Thyroid gland (tissue), 4 donors: ENCODE results near the gene LYRM7.
"Not testable (repeated sequence)": the region's sequence is repeated elsewhere in the genome, so short reads cannot be mapped to it uniquely, and the experiment has no call there.

ENCODE experiments used
- POLR2A ChIP-seq, 2 donors: fragments of 450-650 bp; IDR thresholded peaks; one replicate each; pipeline ENCODE4 v1.6.1; 2017; ENCODE audit warnings: antibody characterized with exemption in 2 of 2, mild to moderate bottlenecking in 2 of 2, moderate library complexity in 1 of 2
- TF ChIP-seq, protein P1 (sequence below), 6 experiments: fragments of 200-600 bp in 3 of 6; fragments of 450-650 bp in 3 of 6; sonication (generic) in 3 of 6; IDR thresholded peaks; one replicate each; pipeline ENCODE4 v1.5.1; 2016 to 2019; ENCODE audit warnings: antibody characterized with exemption in 6 of 6, mild to moderate bottlenecking in 2 of 6, inconsistent platforms in 1 of 6, moderate library complexity in 1 of 6

DNA sequence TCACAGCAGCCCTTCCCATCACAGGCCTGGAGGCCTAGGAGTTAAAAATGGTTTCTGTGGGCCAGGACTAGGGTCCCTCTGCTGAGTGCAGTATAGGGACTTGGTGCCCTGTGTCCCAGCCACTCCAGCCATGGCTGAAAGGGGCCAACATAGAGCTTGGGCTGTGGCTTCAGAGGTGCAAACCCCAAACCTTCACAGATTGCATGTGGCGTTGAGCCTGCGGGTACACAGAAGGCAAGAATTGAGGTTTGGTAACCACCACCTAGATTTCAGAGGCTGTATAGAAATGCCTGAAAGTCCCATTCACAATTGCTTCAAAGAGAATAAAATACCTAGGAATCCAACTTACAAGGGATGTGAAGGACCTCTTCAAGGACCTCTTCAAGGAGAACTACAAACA, 43.5 kb upstream of the LYRM7 start:
- TF ChIP-seq, protein P1, sequence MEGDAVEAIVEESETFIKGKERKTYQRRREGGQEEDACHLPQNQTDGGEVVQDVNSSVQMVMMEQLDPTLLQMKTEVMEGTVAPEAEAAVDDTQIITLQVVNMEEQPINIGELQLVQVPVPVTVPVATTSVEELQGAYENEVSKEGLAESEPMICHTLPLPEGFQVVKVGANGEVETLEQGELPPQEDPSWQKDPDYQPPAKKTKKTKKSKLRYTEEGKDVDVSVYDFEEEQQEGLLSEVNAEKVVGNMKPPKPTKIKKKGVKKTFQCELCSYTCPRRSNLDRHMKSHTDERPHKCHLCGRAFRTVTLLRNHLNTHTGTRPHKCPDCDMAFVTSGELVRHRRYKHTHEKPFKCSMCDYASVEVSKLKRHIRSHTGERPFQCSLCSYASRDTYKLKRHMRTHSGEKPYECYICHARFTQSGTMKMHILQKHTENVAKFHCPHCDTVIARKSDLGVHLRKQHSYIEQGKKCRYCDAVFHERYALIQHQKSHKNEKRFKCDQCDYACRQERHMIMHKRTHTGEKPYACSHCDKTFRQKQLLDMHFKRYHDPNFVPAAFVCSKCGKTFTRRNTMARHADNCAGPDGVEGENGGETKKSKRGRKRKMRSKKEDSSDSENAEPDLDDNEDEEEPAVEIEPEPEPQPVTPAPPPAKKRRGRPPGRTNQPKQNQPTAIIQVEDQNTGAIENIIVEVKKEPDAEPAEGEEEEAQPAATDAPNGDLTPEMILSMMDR (IDR thresholded peaks at IDR 0.05), result not testable (repeated sequence)
- TF ChIP-seq POLR2A (IDR thresholded peaks at IDR 0.05), result not testable (repeated sequence)
